Mammary epithelial cell (primary cell): ENCODE results near the gene OR9Q2.

Experiments
- EZH2 ChIP-seq: IDR thresholded peaks from 2 replicates; pipeline ENCODE4 v1.6.1; 2012; ENCODE audit warnings: low read length, inconsistent platforms, borderline replicate concordance
- TF ChIP-seq, protein P1 (sequence below), 2 donors: IDR thresholded peaks in 1 of 2; conservative IDR thresholded peaks in 1 of 2; 2 replicates each; pipeline ENCODE4 v1.5.1; 2011 to 2012; ENCODE audit warnings: inconsistent platforms in 2 of 2, low read length in 2 of 2, mild to moderate bottlenecking in 2 of 2, control low read depth in 1 of 2, low read depth in 1 of 2; ENCODE audit not compliant: insufficient read depth in 1 of 2; ENCODE audit errors: extremely low read depth in 1 of 2

DNA sequence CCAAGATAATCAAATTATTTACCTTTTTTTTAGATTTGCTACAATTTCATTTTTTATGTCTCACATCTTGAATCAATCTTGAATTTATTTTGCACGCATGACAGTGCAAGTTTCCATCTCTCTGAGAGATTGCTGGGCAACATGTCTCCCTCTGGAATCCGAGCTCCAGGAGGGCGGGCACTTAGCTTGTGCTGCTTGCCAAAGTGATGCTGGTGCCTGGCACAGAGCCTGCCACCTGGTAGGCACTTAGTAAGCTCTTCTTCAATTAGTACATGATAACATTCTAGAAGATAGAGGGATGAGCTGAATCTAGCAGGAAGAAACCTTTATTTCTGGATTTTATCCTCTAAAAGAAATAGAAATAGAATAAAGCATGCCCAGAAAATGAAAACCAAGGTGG lies 36.1 kb upstream of the OR9Q2 start:
- TF ChIP-seq, protein P1, sequence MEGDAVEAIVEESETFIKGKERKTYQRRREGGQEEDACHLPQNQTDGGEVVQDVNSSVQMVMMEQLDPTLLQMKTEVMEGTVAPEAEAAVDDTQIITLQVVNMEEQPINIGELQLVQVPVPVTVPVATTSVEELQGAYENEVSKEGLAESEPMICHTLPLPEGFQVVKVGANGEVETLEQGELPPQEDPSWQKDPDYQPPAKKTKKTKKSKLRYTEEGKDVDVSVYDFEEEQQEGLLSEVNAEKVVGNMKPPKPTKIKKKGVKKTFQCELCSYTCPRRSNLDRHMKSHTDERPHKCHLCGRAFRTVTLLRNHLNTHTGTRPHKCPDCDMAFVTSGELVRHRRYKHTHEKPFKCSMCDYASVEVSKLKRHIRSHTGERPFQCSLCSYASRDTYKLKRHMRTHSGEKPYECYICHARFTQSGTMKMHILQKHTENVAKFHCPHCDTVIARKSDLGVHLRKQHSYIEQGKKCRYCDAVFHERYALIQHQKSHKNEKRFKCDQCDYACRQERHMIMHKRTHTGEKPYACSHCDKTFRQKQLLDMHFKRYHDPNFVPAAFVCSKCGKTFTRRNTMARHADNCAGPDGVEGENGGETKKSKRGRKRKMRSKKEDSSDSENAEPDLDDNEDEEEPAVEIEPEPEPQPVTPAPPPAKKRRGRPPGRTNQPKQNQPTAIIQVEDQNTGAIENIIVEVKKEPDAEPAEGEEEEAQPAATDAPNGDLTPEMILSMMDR (conservative IDR thresholded peaks at IDR 0.05 in 1 of 2, IDR thresholded peaks at IDR 0.05 in 1 of 2; ENCODE audit: extremely low read depth in 1 of 2, insufficient read depth in 1 of 2, low read depth in 1 of 2, low read length in 2 of 2): no peak
- TF ChIP-seq EZH2: no peak
